ENCODE data around the gene APBB1.

The APBB1 gene

GRCh38 chr11:6453152-6453551 is 34.3 kb upstream of the APBB1 start:
- H3K27ac ChIP-seq = no peak overlapping the region
- no peak for TF ChIP-seq CTCF (conservative IDR thresholded peaks at IDR 0.05)
- no peak for TF ChIP-seq ZFX (IDR thresholded peaks at IDR 0.05)

- no peak overlapping the region for H3K27ac ChIP-seq
- no peak for TF ChIP-seq ZFX (IDR thresholded peaks at IDR 0.05)
- TF ChIP-seq CTCF (conservative IDR thresholded peaks at IDR 0.05) = no peak
These were observed 33.3 kb upstream of the APBB1 start for GRCh38 chr11:6452219-6452618.

- H3K27ac ChIP-seq = no peak overlapping the region
- TF ChIP-seq CTCF (conservative IDR thresholded peaks at IDR 0.05) = no peak
- no peak for TF ChIP-seq ZFX (IDR thresholded peaks at IDR 0.05)
These were observed 29.7 kb upstream of the APBB1 start for GRCh38 chr11:6448574-6448973.

- no peak overlapping the region for H3K27ac ChIP-seq
- TF ChIP-seq ZFX (IDR thresholded peaks at IDR 0.05) (no peak), CTCF (conservative IDR thresholded peaks at IDR 0.05) (peak; percentile 87)
These were observed 24.5 kb upstream of the APBB1 start for GRCh38 chr11:6443269-6444003.

- no peak overlapping the region for H3K27ac ChIP-seq
- no peak for TF ChIP-seq ZFX (IDR thresholded peaks at IDR 0.05)
- no peak for TF ChIP-seq CTCF (conservative IDR thresholded peaks at IDR 0.05)
These were observed 23.5 kb upstream of the APBB1 start for GRCh38 chr11:6442441-6442840.

GRCh38 chr11:6440906-6441358 is 22.0 kb upstream of the APBB1 start, which contains the start of gene HPX:
TSS of gene HPX (minus strand) at chr11:6440987. CDS start at chr11:6440963, 24 bp downstream.
- H3K27ac ChIP-seq = no peak within 1 kb of the TSS
- TF ChIP-seq CTCF (conservative IDR thresholded peaks at IDR 0.05) (no peak), ZFX (IDR thresholded peaks at IDR 0.05) (no peak)

- TF ChIP-seq CTCF (conservative IDR thresholded peaks at IDR 0.05) (peak; percentile 89), ZFX (IDR thresholded peaks at IDR 0.05) (no peak)
- no peak overlapping the region for H3K27ac ChIP-seq
These were observed 20.2 kb upstream of the APBB1 start for GRCh38 chr11:6438979-6439571.

All from C4-2B (cell line).